ENCODE data around the gene PDE7B.

Gene PDE7B

GRCh38 chr6:136158971-136159370 is 307.5 kb downstream of the PDE7B start:
- DNase-seq = no peak

- DNase-seq = no peak
These were observed 308.7 kb downstream of the PDE7B start for GRCh38 chr6:136160250-136160649.

GRCh38 chr6:136161950-136162349 is 310.4 kb downstream of the PDE7B start:
- DNase-seq = no peak

- DNase-seq = no peak
These were observed 311.8 kb downstream of the PDE7B start for GRCh38 chr6:136163260-136163659.

GRCh38 chr6:136166815-136167214 is 315.3 kb downstream of the PDE7B start:
- no peak for DNase-seq

GRCh38 chr6:136169394-136170148 is 318.1 kb downstream of the PDE7B start:
- no peak for DNase-seq

- DNase-seq = no peak
These were observed 319.7 kb downstream of the PDE7B start for GRCh38 chr6:136171231-136171630.

- no peak for DNase-seq
These were observed 322.3 kb downstream of the PDE7B start for GRCh38 chr6:136173519-136174507.

- no peak for DNase-seq
These were observed 323.0 kb downstream of the PDE7B start for GRCh38 chr6:136174510-136174909.

GRCh38 chr6:136175873-136176272 is 324.4 kb downstream of the PDE7B start:
- no peak for DNase-seq

GRCh38 chr6:136178749-136179148 is 327.2 kb downstream of the PDE7B start:
- no peak for DNase-seq

- DNase-seq = no peak
These were observed 329.4 kb downstream of the PDE7B start for GRCh38 chr6:136180704-136181511.

GRCh38 chr6:136181512-136181833 is 330.0 kb downstream of the PDE7B start:
- DNase-seq = no peak

GRCh38 chr6:136181861-136182260 is 330.4 kb downstream of the PDE7B start:
- DNase-seq = no peak

GRCh38 chr6:136184738-136185137 is 333.2 kb downstream of the PDE7B start:
- DNase-seq = no peak

GRCh38 chr6:136186363-136186762 is 334.9 kb downstream of the PDE7B start:
- DNase-seq = no peak

GRCh38 chr6:136188486-136188885 is 337.0 kb downstream of the PDE7B start:
- DNase-seq = no peak

GRCh38 chr6:136189104-136189503 is 337.6 kb downstream of the PDE7B start:
- DNase-seq = no peak

GRCh38 chr6:136191606-136192312 is 340.3 kb downstream of the PDE7B start:
- no peak for DNase-seq

- DNase-seq = no peak
These were observed 341.4 kb downstream of the PDE7B start for GRCh38 chr6:136192902-136193301.

GRCh38 chr6:136201732-136202131 is 350.2 kb downstream of the PDE7B start:
- no peak for DNase-seq

GRCh38 chr6:136208783-136209182 is 357.3 kb downstream of the PDE7B start:
- DNase-seq = no peak

- no peak for DNase-seq
These were observed 358.0 kb downstream of the PDE7B start for GRCh38 chr6:136209496-136209895.

All from activated CD4-positive, alpha-beta T cell treated with anti-CD3 and anti-CD28 coated beads, Interleukin-2, amount 50 U/mL, for 16 hours (primary cell).